NOMO-1 treated with DMSO at 0.1 percent for 48 hours (cell line): ENCODE results near the gene SYNC.
A peak's percentile ranks its signal among the peaks of the same experiment; 100 is the strongest.
"Not testable (repeated sequence)": the region's sequence is repeated elsewhere in the genome, so short reads cannot be mapped to it uniquely, and the experiment has no call there.

Source experiments
- DNase-seq: peaks from one replicate; lab custom pipeline; 2025; ENCODE audit not compliant: unreplicated experiment; lab: John Stamatoyannopoulos, UW

Gene SYNC

GRCh38 chr1:32647308-32648134 is 55.0 kb downstream of the SYNC start:
- DNase-seq, result no peak

DNA sequence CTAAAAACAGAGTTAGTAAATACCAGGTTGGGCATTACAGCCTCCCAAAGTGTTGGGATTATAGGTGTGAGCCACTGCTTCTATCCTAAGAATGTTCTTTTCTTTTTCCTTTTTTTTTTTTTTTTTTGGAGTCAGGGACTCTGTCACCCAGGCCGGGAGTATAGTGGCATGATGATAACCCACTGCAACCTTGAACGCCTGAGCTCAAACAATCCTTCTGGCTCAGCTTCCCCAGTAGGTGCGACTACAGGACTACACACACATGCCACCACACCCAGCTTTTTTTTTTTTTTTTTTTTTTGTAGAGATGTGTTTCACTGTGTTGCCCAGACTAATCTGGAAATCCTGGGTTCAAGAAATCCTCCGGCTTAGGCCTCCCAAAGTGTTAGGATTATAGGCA is 58.1 kb downstream of the SYNC start:
- no peak for DNase-seq

GRCh38 chr1:32642292-32642827 is 60.2 kb downstream of the SYNC start:
- not testable (repeated sequence) for DNase-seq

- no peak for DNase-seq
Observed at GRCh38 chr1:32639489-32640075, 63.0 kb downstream of the SYNC start.

- DNase-seq, result peak; percentile 39
Observed at GRCh38 chr1:32636914-32637645, 65.5 kb downstream of the SYNC start.

GRCh38 chr1:32635508-32636277 is 66.9 kb downstream of the SYNC start:
- no peak for DNase-seq

- no peak for DNase-seq
Observed at GRCh38 chr1:32632829-32633228, 69.7 kb downstream of the SYNC start.

DNA sequence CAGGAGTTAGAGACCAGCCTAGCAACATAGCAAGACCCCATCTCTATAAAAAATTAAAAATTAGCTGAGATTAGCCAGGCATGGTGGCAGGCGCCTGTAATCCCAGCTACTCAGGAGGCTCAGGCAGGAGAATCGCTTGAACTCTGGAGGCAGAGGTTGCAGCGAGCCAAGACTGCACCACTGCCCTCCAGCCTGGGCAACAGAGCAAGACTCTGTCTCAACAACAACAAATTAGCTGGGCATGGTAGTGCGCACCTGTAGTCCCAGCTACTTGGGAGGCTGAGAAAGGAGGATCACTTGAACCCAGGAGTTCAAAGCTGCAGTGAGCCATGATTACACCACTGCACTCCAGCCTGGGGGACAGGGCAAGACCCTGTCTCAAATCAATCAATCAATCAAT is 72.4 kb downstream of the SYNC start:
- not testable (repeated sequence) for DNase-seq
